H1 (cell line): ENCODE data around the gene GRM5. TPM values are rescaled to one million over a fixed set of nuclear protein-coding genes. Genes with fewer than 3 reads are reported as not detected.

Source experiments
- CTCF ChIA-PET: fragments of 300-600 bp; sonication (Branson Sonifier 250); formaldehyde crosslinking; loops from one replicate; lab custom pipeline; 2021; ENCODE audit not compliant: partially characterized antibody; lab: Charles Lee
- POLR2A ChIA-PET: fragments of 300-600 bp; sonication (Branson Sonifier 250); formaldehyde crosslinking; loops from one replicate; lab custom pipeline; 2021; ENCODE audit warnings: inconsistent platforms; ENCODE audit not compliant: partially characterized antibody; lab: Charles Lee
- DNase-seq, 2 experiments: peaks; one replicate each; pipeline versions ENCODE4 v3.0.0 to v3.0.0-alpha.2; 2010 to 2022; ENCODE audit warnings: low spot score in 2 of 2, low read depth in 1 of 2, mixed read lengths in 1 of 2
- FAIRE-seq: peaks from 2 replicates; lab custom pipeline; 2011; peaks lifted over from hg19 to GRCh38; lab: Jason Lieb, UNC
- H2AFZ ChIP-seq: 2 replicates; pipeline ENCODE4 v1.8.1; 2012; ENCODE audit warnings: low read length, inconsistent platforms
- H2AK5ac ChIP-seq: 2 replicates; pipeline ENCODE4 v1.6.1; 2013; ENCODE audit warnings: low read depth, low read length
- H2BK120ac ChIP-seq: replicated peaks from 2 replicates; pipeline ENCODE3; 2013; ENCODE audit warnings: low read depth, low read length, inconsistent platforms
- H2BK12ac ChIP-seq: 2 replicates; pipeline ENCODE4 v1.6.1; 2013; ENCODE audit warnings: low read depth, low read length
- H2BK15ac ChIP-seq: 2 replicates; pipeline ENCODE4 v1.6.1; 2013; ENCODE audit warnings: low read length
- H2BK20ac ChIP-seq: 2 replicates; pipeline ENCODE4 v1.6.1; 2013; ENCODE audit warnings: low read length
- H2BK5ac ChIP-seq: 2 replicates; pipeline ENCODE4 v1.6.1; 2013; ENCODE audit warnings: low read depth, low read length
- H3K14ac ChIP-seq: 2 replicates; pipeline ENCODE4 v1.6.1; 2013; ENCODE audit warnings: inconsistent platforms; ENCODE audit not compliant: insufficient read length
- H3K18ac ChIP-seq: 2 replicates; pipeline ENCODE4 v1.6.1; 2013; ENCODE audit warnings: low read length; ENCODE audit errors: extremely low read depth
- H3K23ac ChIP-seq: 2 replicates; pipeline ENCODE4 v1.6.1; 2013; ENCODE audit warnings: inconsistent platforms; ENCODE audit not compliant: insufficient read length
- H3K23me2 ChIP-seq: 2 replicates; pipeline ENCODE4 v1.6.1; 2013; ENCODE audit warnings: low read depth, low read length
- H3K27ac ChIP-seq: 2 replicates; pipeline ENCODE4 v1.6.1; 2011; ENCODE audit warnings: low read depth, low read length, inconsistent platforms
- H3K27me3 ChIP-seq, 4 experiments: replicated peaks in 1 of 4; 1 replicate in 1 of 4; 2 replicates in 3 of 4; pipeline versions ENCODE4 v1.6.1 to v1.8.1; 2011 to 2013; ENCODE audit warnings: low read length in 3 of 4, mild to moderate bottlenecking in 3 of 4, inconsistent platforms in 2 of 4, mixed read lengths in 2 of 4, moderate library complexity in 1 of 4; ENCODE audit not compliant: control insufficient read depth in 3 of 4, insufficient read depth in 3 of 4; ENCODE audit errors: extremely low read depth in 1 of 4
- H3K36me3 ChIP-seq, 4 experiments: 2 replicates each; pipeline versions ENCODE4 v1.6.1 to v1.8.1; 2011 to 2013; ENCODE audit warnings: mild to moderate bottlenecking in 4 of 4, low read length in 3 of 4, moderate library complexity in 2 of 4, control low read depth in 1 of 4, inconsistent platforms in 1 of 4; ENCODE audit not compliant: insufficient read depth in 4 of 4, control insufficient read depth in 2 of 4
- H3K4ac ChIP-seq: replicated peaks from 2 replicates; pipeline ENCODE3; 2013; ENCODE audit warnings: low read length, low read depth, mixed read lengths, inconsistent platforms; ENCODE audit not compliant: insufficient read length
- H3K4me1 ChIP-seq, 4 experiments: replicated peaks in 1 of 4; 1 replicate in 1 of 4; 2 replicates in 3 of 4; pipeline versions ENCODE4 v1.6.1 to v1.8.1; 2011 to 2013; ENCODE audit warnings: low read length in 3 of 4, inconsistent platforms in 2 of 4, mixed read lengths in 1 of 4; ENCODE audit not compliant: insufficient read depth in 4 of 4, control insufficient read depth in 3 of 4
- H3K4me2 ChIP-seq, 2 experiments: 2 replicates each; pipeline versions ENCODE4 v1.6.1 to v1.8.1; 2011 to 2013; ENCODE audit warnings: low read depth in 2 of 2, low read length in 2 of 2, control low read depth in 1 of 2, inconsistent platforms in 1 of 2, mild to moderate bottlenecking in 1 of 2; ENCODE audit not compliant: insufficient read depth in 1 of 2
- H3K4me3 ChIP-seq, 4 experiments: fragments of 200-600, 300-600 bp in 1 of 4; sonication (generic), shearing (Covaris generic), sonication (Bioruptor Twin) in 1 of 4; 2 replicates each; pipeline versions ENCODE4 v1.5.1 to v1.8.1; 2011 to 2016; ENCODE audit warnings: low read length in 4 of 4, low read depth in 3 of 4, control low read depth in 2 of 4, inconsistent platforms in 2 of 4, mild to moderate bottlenecking in 2 of 4, mixed read lengths in 1 of 4, moderate library complexity in 1 of 4; ENCODE audit not compliant: insufficient read depth in 2 of 4; ENCODE audit errors: extremely low read depth in 1 of 4
- H3K56ac ChIP-seq: replicated peaks from 2 replicates; pipeline ENCODE3; 2013; ENCODE audit warnings: low read depth, mild to moderate bottlenecking, mixed read lengths, low read length, inconsistent platforms; ENCODE audit not compliant: insufficient read length
- H3K79me1 ChIP-seq: 2 replicates; pipeline ENCODE4 v1.6.1; 2013; ENCODE audit warnings: low read depth, low read length, control low read depth
- H3K79me2 ChIP-seq, 2 experiments: 2 replicates each; pipeline versions ENCODE4 v1.6.1 to v1.8.1; 2012 to 2013; ENCODE audit warnings: low read length in 2 of 2, mild to moderate bottlenecking in 2 of 2, inconsistent platforms in 1 of 2; ENCODE audit not compliant: insufficient read depth in 2 of 2, control insufficient read depth in 1 of 2
- H3K9ac ChIP-seq, 4 experiments: replicated peaks in 1 of 4; 1 replicate in 1 of 4; 2 replicates in 3 of 4; pipeline versions ENCODE4 v1.6.1 to v1.8.1; 2011 to 2013; ENCODE audit warnings: low read depth in 3 of 4, low read length in 3 of 4, control low read depth in 2 of 4, mild to moderate bottlenecking in 2 of 4, moderate library complexity in 2 of 4, inconsistent platforms in 1 of 4; ENCODE audit errors: extremely low read depth in 1 of 4
- H3K9me3 ChIP-seq, 2 experiments: 2 replicates each; pipeline versions ENCODE4 v1.6.1 to v1.8.1; 2012 to 2013; ENCODE audit warnings: mild to moderate bottlenecking in 2 of 2, moderate library complexity in 2 of 2, control low read depth in 1 of 2, inconsistent platforms in 1 of 2, low read depth in 1 of 2, low read length in 1 of 2, mixed read lengths in 1 of 2; ENCODE audit not compliant: insufficient read depth in 2 of 2
- H4K20me1 ChIP-seq, 2 experiments: replicated peaks in 1 of 2; 2 replicates each; pipeline versions ENCODE3 to v1.8.1; 2011 to 2013; ENCODE audit warnings: inconsistent platforms in 2 of 2, low read length in 2 of 2, mild to moderate bottlenecking in 1 of 2; ENCODE audit not compliant: insufficient read depth in 2 of 2, control insufficient read depth in 1 of 2
- H4K5ac ChIP-seq: 2 replicates; pipeline ENCODE4 v1.6.1; 2013; ENCODE audit warnings: low read length, low read depth, mixed read lengths, inconsistent platforms; ENCODE audit not compliant: insufficient read length
- H4K8ac ChIP-seq: 2 replicates; pipeline ENCODE4 v1.8.0; 2013; ENCODE audit warnings: mild to moderate bottlenecking, moderate library complexity, low read length, inconsistent platforms; ENCODE audit not compliant: insufficient read depth; ENCODE audit errors: extremely low read depth
- H4K91ac ChIP-seq: replicated peaks from 2 replicates; pipeline ENCODE3; 2013; ENCODE audit warnings: low read length, mixed read lengths, inconsistent platforms; ENCODE audit not compliant: insufficient read length
- EP300 ChIP-seq, 2 experiments: IDR thresholded peaks; 1 replicate in 1 of 2; 2 replicates in 1 of 2; pipeline ENCODE4 v1.6.1; 2011 to 2012; ENCODE audit warnings: low read depth in 2 of 2, low read length in 2 of 2, mild to moderate bottlenecking in 2 of 2, borderline replicate concordance in 1 of 2, inconsistent platforms in 1 of 2, moderate library complexity in 1 of 2
- KDM1A ChIP-seq: fragments of 200-600, 300-600 bp; sonication (generic); IDR thresholded peaks from 2 replicates; pipeline ENCODE4 v1.7.1; 2016; ENCODE audit warnings: mild to moderate bottlenecking, low read length, borderline replicate concordance
- NANOG ChIP-seq: IDR thresholded peaks from 2 replicates; pipeline ENCODE4 v1.6.1; 2011; ENCODE audit warnings: low read length, low read depth, mild to moderate bottlenecking, inconsistent platforms; ENCODE audit not compliant: insufficient read depth, poor library complexity, severe bottlenecking
- PHF8 ChIP-seq: fragments of 200-600 bp; sonication (generic); conservative IDR thresholded peaks from 2 replicates; pipeline ENCODE4 v1.7.1; 2012; ENCODE audit warnings: low read depth, mild to moderate bottlenecking, inconsistent platforms, low read length, moderate library complexity
- RXRA ChIP-seq: IDR thresholded peaks from 2 replicates; pipeline ENCODE4 v1.6.1; 2011; ENCODE audit warnings: low read depth, mild to moderate bottlenecking, low read length, moderate library complexity; ENCODE audit not compliant: insufficient read depth
- SIN3A ChIP-seq, 2 experiments: IDR thresholded peaks in 1 of 2; conservative IDR thresholded peaks in 1 of 2; 2 replicates each; pipeline ENCODE4 v1.6.1; 2011 to 2012; ENCODE audit warnings: low read length in 2 of 2, improper control_type of control experiment in 1 of 2, low read depth in 1 of 2, mild to moderate bottlenecking in 1 of 2
- SP1 ChIP-seq: IDR thresholded peaks from 2 replicates; pipeline ENCODE4 v1.6.1; 2011; ENCODE audit warnings: low read depth, low read length
- TAF7 ChIP-seq: optimal IDR thresholded peaks from 2 replicates; pipeline ENCODE3; 2011; ENCODE audit warnings: low read depth, mild to moderate bottlenecking, inconsistent platforms, low read length, moderate library complexity, borderline replicate concordance
- YY1 ChIP-seq: IDR thresholded peaks from 2 replicates; pipeline ENCODE4 v1.6.1; 2011; ENCODE audit warnings: low read depth, mild to moderate bottlenecking, low read length
- WGBS, 2 experiments: shearing (Covaris generic) in 1 of 2; methylation state at CpG; one replicate each; pipeline versions ENCODE4 v1.1.6 to v1.1.7; 2013 to 2015; ENCODE audit warnings: low lambda C conversion rate in 2 of 2, mixed read lengths in 2 of 2, inconsistent platforms in 1 of 2, low coverage in 1 of 2, missing lambda C conversion rate in 1 of 2; ENCODE audit not compliant: insufficient replicate concordance in 2 of 2, insufficient coverage in 1 of 2, insufficient read length in 1 of 2; ENCODE audit errors: extremely low coverage in 1 of 2, missing lambda C conversion rate in 1 of 2; 5-methylcytosine and 5-hydroxymethylcytosine counted together
- polyA plus RNA-seq, 7 experiments: library from polyadenylated mRNA; depleted of rRNA in 3 of 7; stranded (reverse) in 5 of 7; unstranded in 2 of 7; fragments of >200 nt in 5 of 7; fragments of 200-250 nt in 2 of 7; gene quantifications; 1 replicate in 5 of 7; 2 replicates in 1 of 7; 4 replicates in 1 of 7; pipeline versions ENCODE4 v1.2.1 to v1.2.3, GENCODE V29; 2011 to 2013; ENCODE audit warnings: missing spikeins in 2 of 7, mixed read lengths in 2 of 7
- total RNA-seq: library from RNA; stranded (reverse); fragmentation: NEBNext Ultra II Directional; extraction: Animal tissue kit (Norgen Biotek cat#: 25700); gene quantifications from 2 replicates; pipeline ENCODE4 v1.2.1, GENCODE V29; 2021

GRM5 gene
- total and polyA plus RNA-seq, 2 of the 8 experiments (the other 6 are each of a cell fraction or from before 2014, with no cell fraction given): 0.15 to 0.43 TPM

DNA sequence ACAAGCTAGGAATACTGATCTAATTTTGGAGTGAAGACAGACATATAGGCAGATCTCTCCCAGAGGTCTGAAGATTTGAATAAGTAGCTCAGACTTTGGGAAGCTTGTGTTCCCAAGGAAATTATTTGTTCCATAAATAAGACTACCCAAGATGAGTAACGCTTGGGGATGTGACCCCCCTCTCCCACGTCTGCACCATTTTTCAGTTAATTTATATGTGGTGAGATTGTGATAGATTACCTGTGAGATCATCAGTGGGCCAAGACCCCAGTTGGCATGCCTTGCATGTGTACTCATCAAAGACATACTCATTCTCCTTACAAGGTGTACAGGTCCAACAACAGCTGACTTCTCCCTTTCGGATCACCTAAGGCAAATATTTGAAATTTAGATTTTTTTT lies 475.4 kb downstream of the GRM5 start:
- no peak overlapping the region for H4K5ac ChIP-seq
- CTCF ChIA-PET: no interaction called here
- no peak overlapping the region for H2BK12ac ChIP-seq
- no peak overlapping the region for H2BK20ac ChIP-seq
- no peak overlapping the region for H3K14ac ChIP-seq
- H3K4me2 ChIP-seq: no peak overlapping the region
- DNase-seq (no peak), FAIRE-seq (no peak)
- H2BK120ac ChIP-seq: no peak overlapping the region
- H2BK5ac ChIP-seq: no peak overlapping the region
- H2BK15ac ChIP-seq: no peak overlapping the region
- POLR2A ChIA-PET: no interaction called here
- no peak overlapping the region for H3K23ac ChIP-seq
- no peak overlapping the region for H3K4me3 ChIP-seq
- no peaks in the 10 kb centered on the region for H3K79me1 ChIP-seq
- 92% methylated on average over 3 of the region's 3 CpGs; no CpG with 5 or more reads in 1 of the 2 experiments for WGBS, 2 experiments
- H3K23me2 ChIP-seq: 0 out of 2 replicates have a peak, but pooled peaks cover 2% of the 10 kb centered on the region
- no peaks in the 10 kb centered on the region for H4K20me1 ChIP-seq
- no peaks in the 10 kb centered on the region for H3K27me3 ChIP-seq
- H3K9me3 ChIP-seq: no peaks in the 10 kb centered on the region
- no peaks in the 10 kb centered on the region; a peak in 1 of 8 replicates for H3K36me3 ChIP-seq
- no peak overlapping the region for H2AK5ac ChIP-seq
- H3K4me1 ChIP-seq: no peaks in the 10 kb centered on the region
- no peaks in the 10 kb centered on the region for H3K79me2 ChIP-seq
- H2AFZ ChIP-seq: no peak overlapping the region
- no peak overlapping the region for H3K56ac ChIP-seq
- no peak overlapping the region for H3K27ac ChIP-seq
- H3K4ac ChIP-seq: no peak overlapping the region
- no peak overlapping the region for H4K8ac ChIP-seq
- H3K18ac ChIP-seq: no peak overlapping the region
- no peak overlapping the region for H3K9ac ChIP-seq
- H4K91ac ChIP-seq: no peak overlapping the region
- TF ChIP-seq KDM1A (no peak), YY1 (no peak), EP300 (IDR thresholded peaks at IDR 0.05; ENCODE audit: borderline replicate concordance in 1 of 2, low read depth in 2 of 2, low read length in 2 of 2) (no peak), SIN3A (conservative IDR thresholded peaks at IDR 0.05 in 1 of 2, IDR thresholded peaks at IDR 0.05 in 1 of 2; ENCODE audit: low read depth in 1 of 2, low read length in 2 of 2) (no peak), SP1 (no peak), RXRA (no peak), NANOG (no peak), PHF8 (no peak), TAF7 (no peak)
